Mesenchymal stem cell (in vitro differentiated cells and primary cell): ENCODE measurements around the gene AGPAT2.
"Not testable (repeated sequence)": the region's sequence is repeated elsewhere in the genome, so short reads cannot be mapped to it uniquely, and the experiment has no call there.

Experiments
- DNase-seq: peaks from one replicate; pipeline ENCODE4 v3.0.0-alpha.2; 2013
- H2AFZ ChIP-seq: one replicate; pipeline ENCODE4 v1.6.1; 2013; ENCODE audit warnings: low read depth, mild to moderate bottlenecking, control low read depth, inconsistent platforms, low read length, moderate library complexity
- H2AK5ac ChIP-seq: 2 replicates; pipeline ENCODE4 v1.6.1; 2013; ENCODE audit warnings: low read length, moderate library complexity, mild to moderate bottlenecking, inconsistent platforms; ENCODE audit not compliant: severe bottlenecking
- H2BK120ac ChIP-seq: one replicate; pipeline ENCODE4 v1.6.1; 2013; ENCODE audit warnings: low read depth, mild to moderate bottlenecking, inconsistent platforms, low read length, moderate library complexity
- H2BK12ac ChIP-seq, 2 experiments: one replicate each; pipeline ENCODE4 v1.6.1; 2013; ENCODE audit warnings: inconsistent platforms in 2 of 2, low read length in 2 of 2, mild to moderate bottlenecking in 2 of 2, moderate library complexity in 2 of 2, control low read depth in 1 of 2
- H2BK15ac ChIP-seq: one replicate; pipeline ENCODE4 v1.6.1; 2013; ENCODE audit warnings: mild to moderate bottlenecking, low read depth, inconsistent platforms; ENCODE audit not compliant: poor library complexity, severe bottlenecking
- H2BK5ac ChIP-seq: 2 replicates; pipeline ENCODE4 v1.6.1; 2013; ENCODE audit warnings: low read depth, mild to moderate bottlenecking, low read length, control low read depth, inconsistent platforms; ENCODE audit not compliant: poor library complexity, severe bottlenecking
- H3K14ac ChIP-seq, 2 experiments: one replicate each; pipeline ENCODE4 v1.6.1; 2013; ENCODE audit warnings: inconsistent platforms in 2 of 2, low read length in 2 of 2, control low read depth in 1 of 2, mild to moderate bottlenecking in 1 of 2, moderate library complexity in 1 of 2
- H3K18ac ChIP-seq, 2 experiments: one replicate each; pipeline ENCODE4 v1.6.1; 2013; ENCODE audit warnings: inconsistent platforms in 2 of 2, low read length in 2 of 2, control low read depth in 1 of 2, low read depth in 1 of 2, mild to moderate bottlenecking in 1 of 2
- H3K23ac ChIP-seq, 2 experiments: one replicate each; pipeline ENCODE4 v1.6.1; 2013; ENCODE audit warnings: inconsistent platforms in 2 of 2, low read length in 2 of 2, mild to moderate bottlenecking in 2 of 2, moderate library complexity in 2 of 2, control low read depth in 1 of 2
- H3K27ac ChIP-seq: 2 replicates; pipeline ENCODE4 v1.5.1; 2013; ENCODE audit warnings: mild to moderate bottlenecking, moderate library complexity, low read length, control low read depth, inconsistent platforms; ENCODE audit not compliant: poor library complexity, severe bottlenecking
- H3K27me3 ChIP-seq, 2 experiments: 2 replicates each; pipeline versions ENCODE4 v1.6.1 to v1.7.0; 2013; ENCODE audit warnings: low read length in 2 of 2, mild to moderate bottlenecking in 2 of 2, moderate library complexity in 2 of 2, control low read depth in 1 of 2, inconsistent platforms in 1 of 2; ENCODE audit not compliant: control insufficient read depth in 1 of 2, insufficient read depth in 1 of 2
- H3K36me3 ChIP-seq, 2 experiments: 2 replicates each; pipeline versions ENCODE4 v1.6.1 to v1.7.0; 2013; ENCODE audit warnings: low read length in 2 of 2, control low read depth in 1 of 2, inconsistent platforms in 1 of 2, low read depth in 1 of 2, mild to moderate bottlenecking in 1 of 2; ENCODE audit not compliant: insufficient read depth in 2 of 2, control insufficient read depth in 1 of 2
- H3K4ac ChIP-seq, 2 experiments: one replicate each; pipeline ENCODE4 v1.6.1; 2013; ENCODE audit warnings: inconsistent platforms in 2 of 2, low read length in 2 of 2, mild to moderate bottlenecking in 2 of 2, moderate library complexity in 2 of 2, control low read depth in 1 of 2, low read depth in 1 of 2
- H3K4me1 ChIP-seq: 2 replicates; pipeline ENCODE4 v1.6.1; 2013; ENCODE audit warnings: low read depth, low read length, control low read depth; ENCODE audit not compliant: control insufficient read depth, insufficient read depth
- H3K4me2 ChIP-seq: 2 replicates; pipeline ENCODE4 v1.6.1; 2013; ENCODE audit warnings: low read length, mild to moderate bottlenecking, inconsistent platforms; ENCODE audit not compliant: poor library complexity, severe bottlenecking
- H3K4me3 ChIP-seq, 2 experiments: 2 replicates each; pipeline versions ENCODE4 v1.5.1 to v1.7.0; 2013; ENCODE audit warnings: low read length in 2 of 2, mild to moderate bottlenecking in 2 of 2, control low read depth in 1 of 2, low read depth in 1 of 2; ENCODE audit not compliant: insufficient read depth in 1 of 2
- H3K79me1 ChIP-seq: replicated peaks from 2 replicates; pipeline ENCODE4 v1.6.1; 2013; ENCODE audit warnings: mild to moderate bottlenecking, control low read depth, low read length, inconsistent platforms; ENCODE audit not compliant: poor library complexity, severe bottlenecking
- H3K9ac ChIP-seq: 2 replicates; pipeline ENCODE4 v1.7.0; 2013; ENCODE audit warnings: mild to moderate bottlenecking, low read length, moderate library complexity
- H3K9me3 ChIP-seq: 2 replicates; pipeline ENCODE4 v1.7.0; 2013; ENCODE audit warnings: mild to moderate bottlenecking, low read length; ENCODE audit not compliant: control insufficient read depth
- H4K8ac ChIP-seq: one replicate; pipeline ENCODE4 v1.6.1; 2013; ENCODE audit warnings: inconsistent platforms, mild to moderate bottlenecking, low read length, moderate library complexity
- H4K91ac ChIP-seq: one replicate; pipeline ENCODE4 v1.6.1; 2013; ENCODE audit warnings: mild to moderate bottlenecking, low read length, inconsistent platforms
- WGBS: methylation state at CpG from one replicate; pipeline ENCODE4 v1.1.7; 2013; ENCODE audit warnings: mixed read lengths; 5-methylcytosine and 5-hydroxymethylcytosine counted together

AGPAT2 gene

GRCh38 chr9:136642439-136642921 lies 44.8 kb downstream of the AGPAT2 start:
- Histone ChIP-seq H3K9me3 (no peaks in the 10 kb centered on the region), H2BK120ac (no peak overlapping the region), H4K91ac (no peak overlapping the region), H3K9ac (no peak overlapping the region), H3K18ac (no peak overlapping the region), H3K4me1 (peaks cover 28% of the 10 kb centered on the region), H2BK12ac (no peak overlapping the region), H3K23ac (no peak overlapping the region), H2BK5ac (no peak overlapping the region), H3K27me3 (peaks cover 0 to 56% of the 10 kb centered on the region in 2 experiments), H3K27ac (no peak overlapping the region), H2BK15ac (no peak overlapping the region), H3K14ac (no peak overlapping the region), H2AK5ac (no peak overlapping the region), H3K4ac (no peak overlapping the region), H3K4me3 (no peak overlapping the region), H2AFZ (no peak overlapping the region), H3K79me1 (no peaks in the 10 kb centered on the region), H3K36me3 (no peaks in the 10 kb centered on the region), H3K4me2 (no peak overlapping the region), H4K8ac (no peak overlapping the region)
- WGBS, result 59% methylated on average over 6 of the region's 7 CpGs
- DNase-seq, result no peak

GRCh38 chr9:136640171-136641111 lies 46.8 kb downstream of the AGPAT2 start:
- peaks cover 0 to 44% of the 10 kb centered on the region in 2 experiments for H3K27me3 ChIP-seq
- H3K4me3 ChIP-seq, result no peak overlapping the region
- H2AK5ac ChIP-seq, result no peak overlapping the region
- no peak overlapping the region for H3K23ac ChIP-seq
- H3K9me3 ChIP-seq, result no peaks in the 10 kb centered on the region
- peak overlapping the region; percentile 72 for H4K91ac ChIP-seq
- no peak overlapping the region for H3K4ac ChIP-seq
- peaks cover 14% of the 10 kb centered on the region for H3K4me1 ChIP-seq
- no peak overlapping the region for H2BK5ac ChIP-seq
- no peak overlapping the region for H3K27ac ChIP-seq
- H2AFZ ChIP-seq, result no peak overlapping the region
- 86% methylated on average over 32 of the region's 32 CpGs for WGBS
- H2BK12ac ChIP-seq, result no peak overlapping the region
- peak overlapping the region; percentile 20 for H3K9ac ChIP-seq
- no peak overlapping the region for H3K18ac ChIP-seq
- no peak for DNase-seq
- H3K14ac ChIP-seq, result no peak overlapping the region
- no peak overlapping the region for H3K4me2 ChIP-seq
- H2BK120ac ChIP-seq, result no peak overlapping the region
- peak overlapping the region; percentile 67 for H2BK15ac ChIP-seq
- H3K79me1 ChIP-seq, result no peaks in the 10 kb centered on the region
- H4K8ac ChIP-seq, result no peak overlapping the region
- no peaks in the 10 kb centered on the region for H3K36me3 ChIP-seq

- no peak overlapping the region for H2BK120ac ChIP-seq
- no peak overlapping the region for H4K91ac ChIP-seq
- no peak for DNase-seq
- no peak overlapping the region for H2AFZ ChIP-seq
- no peak overlapping the region for H3K4ac ChIP-seq
- H3K4me2 ChIP-seq, result no peak overlapping the region
- H4K8ac ChIP-seq, result peak overlapping the region; percentile 43
- no peak overlapping the region for H2AK5ac ChIP-seq
- no peak overlapping the region for H3K27ac ChIP-seq
- H3K9ac ChIP-seq, result no peak overlapping the region
- no peak overlapping the region for H3K18ac ChIP-seq
- no peak overlapping the region for H2BK12ac ChIP-seq
- no peaks in the 10 kb centered on the region for H3K79me1 ChIP-seq
- no peak overlapping the region for H3K4me3 ChIP-seq
- no peak overlapping the region for H2BK15ac ChIP-seq
- WGBS, result 84% methylated on average over 11 of the region's 11 CpGs
- H3K27me3 ChIP-seq, result peaks cover 0 to 40% of the 10 kb centered on the region in 2 experiments
- no peak overlapping the region for H3K23ac ChIP-seq
- H3K36me3 ChIP-seq, result no peaks in the 10 kb centered on the region
- no peaks in the 10 kb centered on the region for H3K9me3 ChIP-seq
- peaks cover 8% of the 10 kb centered on the region for H3K4me1 ChIP-seq
- H2BK5ac ChIP-seq, result no peak overlapping the region
- H3K14ac ChIP-seq, result no peak overlapping the region
These were observed 52.4 kb downstream of the AGPAT2 start for GRCh38 chr9:136634904-136635303.

GRCh38 chr9:136632491-136633106 lies 54.7 kb downstream of the AGPAT2 start:
- H2AFZ ChIP-seq, H3K27ac ChIP-seq, H3K79me1 ChIP-seq, H3K4me3 ChIP-seq, DNase-seq, H2BK12ac ChIP-seq, H3K4me1 ChIP-seq, H2AK5ac ChIP-seq, H3K9ac ChIP-seq, H2BK15ac ChIP-seq, H3K4me2 ChIP-seq, H3K23ac ChIP-seq, H3K18ac ChIP-seq, H3K36me3 ChIP-seq, H2BK120ac ChIP-seq, H2BK5ac ChIP-seq, H3K9me3 ChIP-seq, H4K91ac ChIP-seq, H4K8ac ChIP-seq, H3K4ac ChIP-seq: not testable (repeated sequence)
- Histone ChIP-seq H3K14ac (peak overlapping the region in 1 of 2 experiments; percentile 78), H3K27me3 (peaks cover 0 to 44% of the 10 kb centered on the region in 2 experiments)
- WGBS, result 92% methylated on average over 32 of the region's 36 CpGs
